Mammary epithelial cell (primary cell): ENCODE measurements around the gene HNF4A.

ENCODE experiments used
- EZH2 ChIP-seq: IDR thresholded peaks from 2 replicates; pipeline ENCODE4 v1.6.1; 2012; ENCODE audit warnings: low read length, inconsistent platforms, borderline replicate concordance
- TF ChIP-seq, protein P1 (sequence below), 2 donors: IDR thresholded peaks in 1 of 2; conservative IDR thresholded peaks in 1 of 2; 2 replicates each; pipeline ENCODE4 v1.5.1; 2011 to 2012; ENCODE audit warnings: inconsistent platforms in 2 of 2, low read length in 2 of 2, mild to moderate bottlenecking in 2 of 2, control low read depth in 1 of 2, low read depth in 1 of 2; ENCODE audit not compliant: insufficient read depth in 1 of 2; ENCODE audit errors: extremely low read depth in 1 of 2

DNA sequence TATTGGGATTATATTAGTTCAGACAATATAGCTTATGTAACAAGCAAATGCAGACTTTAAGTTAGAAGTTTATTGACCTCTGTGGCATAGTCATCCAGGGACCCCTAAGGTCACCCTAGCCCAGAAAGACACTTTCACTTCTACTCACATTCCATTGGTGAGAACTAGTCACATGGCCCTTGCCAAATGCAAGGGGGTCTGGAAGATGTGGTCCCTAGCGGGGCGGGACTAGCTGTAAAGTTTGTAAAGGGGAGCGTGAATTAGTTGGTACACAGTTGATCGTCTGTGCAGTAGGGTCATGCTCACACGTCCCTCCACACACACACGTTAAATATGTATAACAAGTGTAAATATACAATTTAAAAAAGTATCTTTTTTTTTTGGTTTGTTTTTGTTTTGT lies 9.3 kb downstream of the HNF4A start:
- no peak for TF ChIP-seq EZH2
- TF ChIP-seq, protein P1, sequence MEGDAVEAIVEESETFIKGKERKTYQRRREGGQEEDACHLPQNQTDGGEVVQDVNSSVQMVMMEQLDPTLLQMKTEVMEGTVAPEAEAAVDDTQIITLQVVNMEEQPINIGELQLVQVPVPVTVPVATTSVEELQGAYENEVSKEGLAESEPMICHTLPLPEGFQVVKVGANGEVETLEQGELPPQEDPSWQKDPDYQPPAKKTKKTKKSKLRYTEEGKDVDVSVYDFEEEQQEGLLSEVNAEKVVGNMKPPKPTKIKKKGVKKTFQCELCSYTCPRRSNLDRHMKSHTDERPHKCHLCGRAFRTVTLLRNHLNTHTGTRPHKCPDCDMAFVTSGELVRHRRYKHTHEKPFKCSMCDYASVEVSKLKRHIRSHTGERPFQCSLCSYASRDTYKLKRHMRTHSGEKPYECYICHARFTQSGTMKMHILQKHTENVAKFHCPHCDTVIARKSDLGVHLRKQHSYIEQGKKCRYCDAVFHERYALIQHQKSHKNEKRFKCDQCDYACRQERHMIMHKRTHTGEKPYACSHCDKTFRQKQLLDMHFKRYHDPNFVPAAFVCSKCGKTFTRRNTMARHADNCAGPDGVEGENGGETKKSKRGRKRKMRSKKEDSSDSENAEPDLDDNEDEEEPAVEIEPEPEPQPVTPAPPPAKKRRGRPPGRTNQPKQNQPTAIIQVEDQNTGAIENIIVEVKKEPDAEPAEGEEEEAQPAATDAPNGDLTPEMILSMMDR (conservative IDR thresholded peaks at IDR 0.05 in 1 of 2, IDR thresholded peaks at IDR 0.05 in 1 of 2; ENCODE audit: extremely low read depth in 1 of 2, insufficient read depth in 1 of 2, low read depth in 1 of 2, low read length in 2 of 2) = no peak
